Measurements from ENCODE around the gene MAN2A1.

Gene MAN2A1

GRCh38 chr5:109916481-109917153, 226.9 kb downstream of the MAN2A1 start:
- no peak for DNase-seq
